Fibroblast of lung (primary cell): ENCODE data around the gene CNTNAP5.

Experiments used
- EZH2 ChIP-seq: IDR thresholded peaks from 2 replicates; pipeline ENCODE4 v1.5.1; 2012; ENCODE audit warnings: low read length, control low read depth, mild to moderate bottlenecking; ENCODE audit errors: missing control alignments
- TF ChIP-seq, protein P1 (sequence below), 2 donors: IDR thresholded peaks in 1 of 2; conservative IDR thresholded peaks in 1 of 2; 1 replicate in 1 of 2; 2 replicates in 1 of 2; pipeline ENCODE4 v1.5.1; 2011 to 2012; ENCODE audit warnings: low read length in 2 of 2, control low read depth in 1 of 2, inconsistent platforms in 1 of 2, low read depth in 1 of 2, mild to moderate bottlenecking in 1 of 2

DNA sequence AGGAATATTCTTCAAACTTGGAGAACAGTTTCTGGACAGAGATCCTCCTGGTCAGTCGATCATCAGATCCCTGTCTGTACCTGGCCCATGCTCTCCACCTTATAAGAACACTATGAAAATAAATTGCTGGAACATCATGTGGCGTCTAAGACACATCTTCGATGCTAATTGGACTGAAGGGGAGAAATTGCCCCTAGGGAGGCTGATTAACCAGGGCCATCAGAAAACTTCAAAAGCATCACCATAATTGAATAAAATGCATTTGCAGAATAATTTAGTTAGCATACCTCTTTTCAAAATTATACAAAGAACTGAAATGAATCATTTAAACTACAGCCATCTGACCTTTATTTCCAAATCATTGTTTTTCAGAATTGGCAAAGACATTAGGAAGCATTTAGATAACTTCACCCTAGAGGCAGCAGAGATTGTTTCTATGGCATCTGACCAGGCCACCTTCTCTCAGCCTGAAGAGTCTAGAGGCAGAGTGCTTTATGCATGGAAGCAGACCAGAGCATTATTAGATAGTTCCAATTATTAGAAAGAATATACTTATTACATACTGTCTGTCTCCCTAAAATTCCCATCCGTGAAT is 48.9 kb upstream of the CNTNAP5 start:
- TF ChIP-seq, protein P1, sequence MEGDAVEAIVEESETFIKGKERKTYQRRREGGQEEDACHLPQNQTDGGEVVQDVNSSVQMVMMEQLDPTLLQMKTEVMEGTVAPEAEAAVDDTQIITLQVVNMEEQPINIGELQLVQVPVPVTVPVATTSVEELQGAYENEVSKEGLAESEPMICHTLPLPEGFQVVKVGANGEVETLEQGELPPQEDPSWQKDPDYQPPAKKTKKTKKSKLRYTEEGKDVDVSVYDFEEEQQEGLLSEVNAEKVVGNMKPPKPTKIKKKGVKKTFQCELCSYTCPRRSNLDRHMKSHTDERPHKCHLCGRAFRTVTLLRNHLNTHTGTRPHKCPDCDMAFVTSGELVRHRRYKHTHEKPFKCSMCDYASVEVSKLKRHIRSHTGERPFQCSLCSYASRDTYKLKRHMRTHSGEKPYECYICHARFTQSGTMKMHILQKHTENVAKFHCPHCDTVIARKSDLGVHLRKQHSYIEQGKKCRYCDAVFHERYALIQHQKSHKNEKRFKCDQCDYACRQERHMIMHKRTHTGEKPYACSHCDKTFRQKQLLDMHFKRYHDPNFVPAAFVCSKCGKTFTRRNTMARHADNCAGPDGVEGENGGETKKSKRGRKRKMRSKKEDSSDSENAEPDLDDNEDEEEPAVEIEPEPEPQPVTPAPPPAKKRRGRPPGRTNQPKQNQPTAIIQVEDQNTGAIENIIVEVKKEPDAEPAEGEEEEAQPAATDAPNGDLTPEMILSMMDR (conservative IDR thresholded peaks at IDR 0.05 in 1 of 2, IDR thresholded peaks at IDR 0.05 in 1 of 2; ENCODE audit: low read depth in 1 of 2, low read length in 2 of 2) = no peak
- no peak for TF ChIP-seq EZH2
